Body of pancreas (tissue), 4 donors: ENCODE measurements around the gene FAM234A. TPM values are rescaled to one million over a fixed set of nuclear protein-coding genes. Genes with fewer than 3 reads are reported as not detected.

Experiments
- ATAC-seq: fragments of 150-250 bp; one replicate; pipeline ENCODE4 v1.9.1; 2016
- DNase-seq, 4 donors: peaks; one replicate each; pipeline ENCODE4 v3.0.0-alpha.2; 2019
- H3K27ac ChIP-seq, 4 donors: fragments of 200-600 bp; sonication (generic); 1 replicate in 3 of 4; 2 replicates in 1 of 4; pipeline versions ENCODE4 v1.5.1 to v1.6.1; 2016 to 2019; ENCODE audit warnings: mild to moderate bottlenecking in 1 of 4, mixed read lengths in 1 of 4, moderate library complexity in 1 of 4
- H3K27me3 ChIP-seq, 2 donors: fragments of 200-600 bp; sonication (generic); one replicate each; pipeline ENCODE4 v1.6.0; 2016; ENCODE audit warnings: mild to moderate bottlenecking in 1 of 2
- H3K36me3 ChIP-seq, 2 donors: fragments of 200-600 bp; sonication (generic); replicated peaks in 1 of 2; 2 replicates each; pipeline ENCODE4 v1.5.1; 2016; ENCODE audit warnings: low read depth in 2 of 2; ENCODE audit not compliant: insufficient read depth in 1 of 2
- H3K4me1 ChIP-seq: fragments of 200-600 bp; sonication (generic); one replicate; pipeline ENCODE4 v1.6.0; 2016
- H3K4me3 ChIP-seq, 2 donors: fragments of 200-600 bp; sonication (generic); 1 replicate in 1 of 2; 2 replicates in 1 of 2; pipeline ENCODE4 v1.5.1; 2016 to 2019
- H3K9me3 ChIP-seq, 3 donors: fragments of 200-600 bp; sonication (generic); 1 replicate in 2 of 3; 2 replicates in 1 of 3; pipeline ENCODE4 v1.5.1; 2016
- POLR2A ChIP-seq, 3 donors: fragments of 450-650 bp; IDR thresholded peaks; one replicate each; pipeline ENCODE4 v1.6.1; 2016; ENCODE audit warnings: antibody characterized with exemption in 3 of 3, mild to moderate bottlenecking in 2 of 3
- WGBS, 2 donors: methylation state at CpG; one replicate each; pipeline ENCODE4 v1.1.5; 2017; 5-methylcytosine and 5-hydroxymethylcytosine counted together
- intact Hi-C: fragments of 100-400 bp; cut with DNase I; formaldehyde crosslinking; loops from one replicate; pipeline ENCODE4 v1.15.1; 2023
- total RNA-seq, 2 donors: library from RNA; depleted of rRNA; stranded (reverse); fragments of >200 nt; gene quantifications; one replicate each; pipeline ENCODE4 v1.1.0, GENCODE V29; 2016
- TF ChIP-seq, protein P1 (sequence below), 7 experiments: fragments of 450-650 bp in 4 of 7; fragments of 200-600 bp in 3 of 7; sonication (generic) in 3 of 7; IDR thresholded peaks; one replicate each; pipeline ENCODE4 v1.5.1; 2016 to 2019; ENCODE audit warnings: antibody characterized with exemption in 7 of 7

The FAM234A gene
- total RNA-seq, 2 donors from 2014 or later: 44.2 to 50.8 TPM

- no peak for DNase-seq
Observed at GRCh38 chr16:263182-263774, 28.7 kb downstream of the FAM234A start.

DNA sequence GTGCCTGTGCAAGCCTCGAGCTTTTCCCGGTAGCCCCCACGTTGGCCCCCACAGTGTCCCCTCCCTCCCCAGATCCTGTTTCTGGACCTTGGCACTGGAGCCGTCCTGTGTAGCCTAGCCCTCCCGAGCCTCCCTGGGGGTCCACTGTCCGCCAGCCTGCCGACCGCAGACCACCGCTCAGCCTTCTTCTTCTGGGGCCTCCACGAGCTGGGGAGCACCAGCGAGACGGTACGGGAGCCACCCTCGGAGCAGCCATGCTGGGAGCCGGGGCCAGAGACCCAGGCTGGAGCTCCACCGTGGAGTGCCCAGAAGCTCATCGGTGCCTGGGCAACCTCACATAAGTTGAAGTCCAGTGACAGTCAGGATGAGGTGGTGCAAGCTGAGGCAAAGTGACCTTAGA, 29.3 kb downstream of the FAM234A start:
- peaks cover 6 to 11% of the 10 kb centered on the region in 2 donors for H3K36me3 ChIP-seq
- no peak for ATAC-seq
- WGBS, 2 donors: 92 to 100% methylated on average over 2 to 17 of the region's 17 CpGs

More at GRCh38 chr16:263182-263774, 28.7 kb downstream of the FAM234A start:
- ATAC-seq: no peak
- Histone ChIP-seq H3K9me3 (no peaks in the 10 kb centered on the region), H3K4me3 (no peak overlapping the region), H3K27ac (no peak overlapping the region), H3K4me1 (peaks cover 13% of the 10 kb centered on the region), H3K36me3 (peaks cover 6 to 11% of the 10 kb centered on the region in 2 donors), H3K27me3 (no peaks in the 10 kb centered on the region)
- intact Hi-C loops: no loop called here
- WGBS, 2 donors: 96% methylated on average over 9 to 31 of the region's 35 CpGs
- TF ChIP-seq, protein P1, sequence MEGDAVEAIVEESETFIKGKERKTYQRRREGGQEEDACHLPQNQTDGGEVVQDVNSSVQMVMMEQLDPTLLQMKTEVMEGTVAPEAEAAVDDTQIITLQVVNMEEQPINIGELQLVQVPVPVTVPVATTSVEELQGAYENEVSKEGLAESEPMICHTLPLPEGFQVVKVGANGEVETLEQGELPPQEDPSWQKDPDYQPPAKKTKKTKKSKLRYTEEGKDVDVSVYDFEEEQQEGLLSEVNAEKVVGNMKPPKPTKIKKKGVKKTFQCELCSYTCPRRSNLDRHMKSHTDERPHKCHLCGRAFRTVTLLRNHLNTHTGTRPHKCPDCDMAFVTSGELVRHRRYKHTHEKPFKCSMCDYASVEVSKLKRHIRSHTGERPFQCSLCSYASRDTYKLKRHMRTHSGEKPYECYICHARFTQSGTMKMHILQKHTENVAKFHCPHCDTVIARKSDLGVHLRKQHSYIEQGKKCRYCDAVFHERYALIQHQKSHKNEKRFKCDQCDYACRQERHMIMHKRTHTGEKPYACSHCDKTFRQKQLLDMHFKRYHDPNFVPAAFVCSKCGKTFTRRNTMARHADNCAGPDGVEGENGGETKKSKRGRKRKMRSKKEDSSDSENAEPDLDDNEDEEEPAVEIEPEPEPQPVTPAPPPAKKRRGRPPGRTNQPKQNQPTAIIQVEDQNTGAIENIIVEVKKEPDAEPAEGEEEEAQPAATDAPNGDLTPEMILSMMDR (IDR thresholded peaks at IDR 0.05): no peak
- TF ChIP-seq POLR2A (IDR thresholded peaks at IDR 0.05): no peak

DNA sequence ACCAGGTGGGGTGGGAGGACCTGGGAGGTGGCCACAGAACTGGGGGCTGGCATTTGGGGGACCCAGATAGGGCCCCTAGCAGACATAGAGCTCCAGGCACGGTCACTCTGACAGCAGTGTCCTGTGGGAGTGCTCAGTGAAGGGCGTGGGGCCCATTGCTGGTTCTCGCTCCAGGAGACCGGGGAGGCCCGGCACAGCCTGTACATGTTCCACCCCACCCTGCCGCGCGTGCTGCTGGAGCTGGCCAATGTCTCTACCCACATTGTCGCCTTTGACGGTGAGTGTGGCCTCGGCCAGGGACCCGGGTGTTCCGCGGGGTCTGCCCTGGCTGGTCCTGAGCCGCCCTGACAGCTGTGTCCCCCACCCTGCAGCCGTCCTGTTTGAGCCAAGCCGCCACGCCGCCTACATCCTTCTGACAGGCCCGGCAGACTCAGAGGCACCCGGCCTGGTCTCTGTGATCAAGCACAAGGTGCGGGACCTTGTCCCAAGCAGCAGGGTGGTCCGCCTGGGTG, 29.9 kb downstream of the FAM234A start:
- H3K27me3 ChIP-seq: no peaks in the 10 kb centered on the region
- intact Hi-C loops: no loop called here
- WGBS, 2 donors: 91 to 94% methylated on average over 9 to 23 of the region's 23 CpGs
- ATAC-seq (no peak), DNase-seq (no peak)
- no peaks in the 10 kb centered on the region for H3K9me3 ChIP-seq
- no peak overlapping the region for H3K4me3 ChIP-seq
- no peak for TF ChIP-seq POLR2A (IDR thresholded peaks at IDR 0.05)
- TF ChIP-seq, protein P1 (IDR thresholded peaks at IDR 0.05): no peak
- peaks cover 6 to 10% of the 10 kb centered on the region in 2 donors for H3K36me3 ChIP-seq
- H3K27ac ChIP-seq: no peak overlapping the region
- peaks cover 25% of the 10 kb centered on the region for H3K4me1 ChIP-seq

More for the DNA sequence above, 29.3 kb downstream of the FAM234A start:
- H3K4me1 ChIP-seq: peaks cover 19% of the 10 kb centered on the region
- no peaks in the 10 kb centered on the region for H3K27me3 ChIP-seq
- no peaks in the 10 kb centered on the region for H3K9me3 ChIP-seq
- no peak for DNase-seq
- intact Hi-C loops: no loop called here
- H3K4me3 ChIP-seq: no peak overlapping the region
- H3K27ac ChIP-seq: no peak overlapping the region
- no peak for TF ChIP-seq POLR2A (IDR thresholded peaks at IDR 0.05)
- TF ChIP-seq, protein P1 (IDR thresholded peaks at IDR 0.05): no peak

DNA sequence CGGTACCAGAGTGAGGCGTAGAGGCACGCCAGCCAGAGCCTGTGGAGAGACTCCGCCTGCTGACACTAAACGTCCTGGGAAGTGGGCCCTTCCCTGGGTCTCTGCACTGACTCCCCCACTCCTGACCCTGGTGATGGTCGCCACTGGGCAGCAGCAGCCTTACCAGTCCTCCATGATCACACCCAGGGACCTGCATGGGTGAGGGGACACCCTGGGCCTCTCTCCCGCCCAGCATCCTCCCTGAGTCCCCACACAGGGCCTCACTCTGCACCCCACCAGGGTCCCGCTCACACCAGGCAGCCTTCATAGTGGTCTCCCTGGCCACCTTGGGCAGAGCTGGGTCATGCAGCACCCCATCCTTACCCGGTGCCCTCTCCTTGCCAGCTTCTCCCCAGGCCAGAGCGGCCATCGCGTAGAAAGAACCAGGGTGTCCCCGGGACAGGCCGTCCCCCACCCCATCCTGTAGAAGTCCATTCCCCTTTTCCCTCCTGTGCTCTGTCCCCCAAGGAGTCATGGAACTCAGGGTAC, 30.4 kb downstream of the FAM234A start:
- Histone ChIP-seq H3K4me1 (peaks cover 30% of the 10 kb centered on the region), H3K36me3 (peaks cover 6% of the 10 kb centered on the region in 2 donors), H3K27me3 (no peaks in the 10 kb centered on the region), H3K4me3 (no peak overlapping the region), H3K27ac (no peak overlapping the region), H3K9me3 (no peaks in the 10 kb centered on the region)
- ATAC-seq (no peak), DNase-seq (no peak)
- WGBS, 2 donors: 90 to 95% methylated on average over 9 to 14 of the region's 14 CpGs
- intact Hi-C loops: no loop called here
- no peak for TF ChIP-seq POLR2A (IDR thresholded peaks at IDR 0.05)
- TF ChIP-seq, protein P1 (IDR thresholded peaks at IDR 0.05): no peak
